Esophagus squamous epithelium (tissue), 4 donors: ENCODE results near the gene ARHGEF2.

Experiments
- CTCF ChIP-seq, 6 experiments: fragments of 450-650 bp in 4 of 6; fragments of 200-600 bp in 2 of 6; sonication (generic) in 2 of 6; IDR thresholded peaks; one replicate each; pipeline ENCODE4 v1.5.1; 2016 to 2019; ENCODE audit warnings: antibody characterized with exemption in 6 of 6, mild to moderate bottlenecking in 4 of 6, moderate library complexity in 4 of 6
- POLR2A ChIP-seq, 4 donors: fragments of 450-650 bp; IDR thresholded peaks; one replicate each; pipeline ENCODE4 v1.6.1; 2017; ENCODE audit warnings: antibody characterized with exemption in 4 of 4, mild to moderate bottlenecking in 4 of 4, moderate library complexity in 3 of 4

- no peak for TF ChIP-seq CTCF (IDR thresholded peaks at IDR 0.05)
- no peak for TF ChIP-seq POLR2A (IDR thresholded peaks at IDR 0.05)
These were observed 42.7 kb upstream of the ARHGEF2 start for GRCh38 chr1:156021093-156021428.
